SK-N-SH (cell line): Measurements from ENCODE around the gene PRSS38. TPM values are rescaled to one million over a fixed set of nuclear protein-coding genes. Genes with fewer than 3 reads are reported as not detected.

Experiments used
- CTCF ChIA-PET: fragments of 300-600, 350-600 bp; formaldehyde crosslinking; extraction: SDS; loops from one replicate; lab custom pipeline; 2021; lab: Yijun Ruan, JAX
- POLR2A ChIA-PET: fragments of 350-600 bp; sonication (Branson Sonifier 250); formaldehyde crosslinking; extraction: SDS; loops from one replicate; lab custom pipeline; 2020; ENCODE audit warnings: antibody characterized with exemption, inconsistent platforms; lab: Yijun Ruan, JAX
- DNase-seq: peaks from one replicate; pipeline ENCODE4 v3.0.0; 2012
- H2AFZ ChIP-seq: fragments of 200-600 bp; sonication (generic); 2 replicates; pipeline ENCODE4 v1.8.1; 2016; ENCODE audit warnings: antibody characterized with exemption, mild to moderate bottlenecking, low read depth
- H3F3A ChIP-seq: fragments of 200-600 bp; sonication (generic); replicated peaks from 2 replicates; pipeline ENCODE3; 2016; ENCODE audit warnings: antibody characterized with exemption, mild to moderate bottlenecking; ENCODE audit not compliant: insufficient read depth
- H3K27ac ChIP-seq, 2 experiments: fragments of 200-500 bp in 1 of 2; fragments of 200-600 bp in 1 of 2; sonication (Bioruptor generic) in 1 of 2; sonication (generic), shearing (Covaris generic) in 1 of 2; 2 replicates each; pipeline versions ENCODE4 v1.5.1 to v1.6.1; 2014 to 2016; ENCODE audit warnings: low read depth in 2 of 2, inconsistent platforms in 1 of 2, low read length in 1 of 2, mild to moderate bottlenecking in 1 of 2, mixed read lengths in 1 of 2
- H3K27me3 ChIP-seq: fragments of 200-600 bp; sonication (generic), shearing (Covaris generic); 2 replicates; pipeline ENCODE4 v1.6.1; 2016; ENCODE audit warnings: mixed run types; ENCODE audit not compliant: insufficient read depth
- H3K36me3 ChIP-seq, 2 experiments: fragments of 200-500 bp in 1 of 2; fragments of 200-600 bp in 1 of 2; sonication (Bioruptor generic) in 1 of 2; sonication (generic) in 1 of 2; replicated peaks in 1 of 2; 2 replicates each; pipeline versions ENCODE3 to v1.5.1; 2014 to 2016; ENCODE audit warnings: low read length in 1 of 2, mild to moderate bottlenecking in 1 of 2; ENCODE audit not compliant: insufficient read depth in 2 of 2, control insufficient read depth in 1 of 2
- H3K4me1 ChIP-seq, 2 experiments: fragments of 200-500 bp in 1 of 2; fragments of 200-600 bp in 1 of 2; sonication (Bioruptor generic) in 1 of 2; sonication (generic), shearing (Covaris generic) in 1 of 2; 2 replicates each; pipeline versions ENCODE4 v1.5.1 to v1.6.1; 2014 to 2016; ENCODE audit warnings: low read depth in 1 of 2, low read length in 1 of 2, mixed run types in 1 of 2; ENCODE audit not compliant: insufficient read depth in 2 of 2, control insufficient read depth in 1 of 2
- H3K4me2 ChIP-seq: fragments of 200-600 bp; sonication (generic), shearing (Covaris generic); 2 replicates; pipeline ENCODE4 v1.6.1; 2017; ENCODE audit warnings: mixed run types
- H3K4me3 ChIP-seq, 2 experiments: fragments of 200-500 bp in 1 of 2; fragments of 200-600 bp in 1 of 2; sonication (Bioruptor generic) in 1 of 2; sonication (generic), shearing (Covaris generic) in 1 of 2; 2 replicates each; pipeline versions ENCODE4 v1.5.1 to v1.8.1; 2014 to 2016; ENCODE audit warnings: low read depth in 2 of 2, inconsistent platforms in 1 of 2, low read length in 1 of 2, mild to moderate bottlenecking in 1 of 2, mixed read lengths in 1 of 2, moderate library complexity in 1 of 2
- H3K79me2 ChIP-seq: fragments of 200-600 bp; sonication (generic); 2 replicates; pipeline ENCODE4 v1.8.1; 2017; ENCODE audit warnings: mild to moderate bottlenecking; ENCODE audit not compliant: insufficient read depth
- H3K9ac ChIP-seq: fragments of 200-600 bp; sonication (generic); 2 replicates; pipeline ENCODE4 v1.6.1; 2017; ENCODE audit warnings: mixed run types
- H3K9me2 ChIP-seq: fragments of 200-600 bp; sonication (generic); 2 replicates; pipeline ENCODE4 v1.6.1; 2017; ENCODE audit warnings: mixed run types
- H3K9me3 ChIP-seq: fragments of 200-600 bp; sonication (generic); 2 replicates; pipeline ENCODE4 v1.6.1; 2017; ENCODE audit warnings: mixed run types, mild to moderate bottlenecking, moderate library complexity
- H4K20me1 ChIP-seq: fragments of 200-600 bp; sonication (generic); 2 replicates; pipeline ENCODE4 v1.6.1; 2017; ENCODE audit warnings: mild to moderate bottlenecking, mixed run types; ENCODE audit not compliant: insufficient read depth
- CHD2 ChIP-seq: fragments of 150-350 bp; IDR thresholded peaks from 2 replicates; pipeline ENCODE4 v1.6.1; 2018; ENCODE audit warnings: low read length; ENCODE audit not compliant: partially characterized antibody
- ELF1 ChIP-seq: IDR thresholded peaks from 2 replicates; pipeline ENCODE4 v1.4.0; 2012
- EZH2phosphoT487 ChIP-seq: fragments of 200-600 bp; sonication (generic); IDR thresholded peaks from 2 replicates; pipeline ENCODE4 v1.6.1; 2017; ENCODE audit warnings: low read depth, mixed run types, mild to moderate bottlenecking, antibody characterized with exemption, moderate library complexity, borderline replicate concordance
- FOXJ3 ChIP-seq: sonication (generic); formaldehyde crosslinking; IDR thresholded peaks from 2 replicates; pipeline ENCODE4 v1.5.1; 2020; ENCODE audit warnings: mild to moderate bottlenecking, missing genetic modification reagents
- FOXM1 ChIP-seq: IDR thresholded peaks from 2 replicates; pipeline ENCODE4 v1.4.0; 2012; ENCODE audit warnings: low read depth, mild to moderate bottlenecking
- MAX ChIP-seq: IDR thresholded peaks from 2 replicates; pipeline ENCODE4 v1.4.0; 2012; ENCODE audit warnings: low read depth
- MEF2A ChIP-seq: IDR thresholded peaks from 2 replicates; pipeline ENCODE4 v1.4.0; 2012; ENCODE audit warnings: low read depth, borderline replicate concordance
- NFIC ChIP-seq: IDR thresholded peaks from 2 replicates; pipeline ENCODE4 v1.4.0; 2012; ENCODE audit warnings: borderline replicate concordance
- RCOR1 ChIP-seq: fragments of 150-350 bp; IDR thresholded peaks from 2 replicates; pipeline ENCODE4 v1.6.1; 2017; ENCODE audit warnings: antibody characterized with exemption, low read length
- RFX5 ChIP-seq: IDR thresholded peaks from 2 replicates; pipeline ENCODE4 v1.6.1; 2012; ENCODE audit warnings: mild to moderate bottlenecking, improper control_type of control experiment, low read length
- SIN3A ChIP-seq: IDR thresholded peaks from 2 replicates; pipeline ENCODE4 v1.6.1; 2012; ENCODE audit warnings: low read depth, mild to moderate bottlenecking, low read length, moderate library complexity, borderline replicate concordance
- TEAD4 ChIP-seq: IDR thresholded peaks from 2 replicates; pipeline ENCODE4 v1.4.0; 2012; ENCODE audit warnings: mild to moderate bottlenecking, borderline replicate concordance; ENCODE audit not compliant: insufficient read depth
- USF1 ChIP-seq: IDR thresholded peaks from 2 replicates; pipeline ENCODE4 v1.4.0; 2012; ENCODE audit warnings: low read depth, borderline replicate concordance
- WGBS: methylation state at CpG from one replicate; pipeline ENCODE4 v1.1.6; 2017; ENCODE audit warnings: low lambda C conversion rate; 5-methylcytosine and 5-hydroxymethylcytosine counted together
- polyA plus RNA-seq, 3 experiments: library from polyadenylated mRNA; depleted of rRNA; stranded (reverse); fragments of >200 nt; gene quantifications; 2 replicates each; pipeline ENCODE4 v1.2.3, GENCODE V29; 2012
- TF ChIP-seq, protein P1 (sequence below): fragments of 150-350 bp; IDR thresholded peaks from 2 replicates; pipeline ENCODE4 v1.6.1; 2017; ENCODE audit warnings: antibody characterized with exemption, low read length, low read depth, borderline replicate concordance

The PRSS38 gene
- polyA plus RNA-seq, 1 of the 3 experiments (the other 2 are of a cell fraction), result not detected

DNA sequence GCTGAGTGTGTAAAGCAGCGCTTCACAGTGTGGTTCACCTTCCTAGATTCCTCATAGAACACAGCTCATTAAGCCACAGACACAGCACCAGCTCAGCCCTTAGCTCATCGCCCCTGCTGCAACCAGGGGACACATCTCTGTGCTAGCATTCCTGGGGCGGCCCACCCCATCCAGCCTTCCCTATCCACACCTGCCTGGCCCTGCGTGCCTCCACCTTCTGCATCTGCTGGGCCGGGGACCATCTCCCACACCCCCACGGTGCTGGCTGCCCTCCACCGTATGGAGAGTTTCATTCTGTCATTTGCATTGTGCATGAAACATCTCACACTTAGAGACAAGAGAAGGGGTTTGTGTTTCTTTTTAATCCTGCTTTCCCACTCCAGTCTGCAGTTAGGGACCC, 35.8 kb upstream of the PRSS38 start:
- H3K4me2 ChIP-seq, result no peak overlapping the region
- peaks cover 20% of the 10 kb centered on the region for H3F3A ChIP-seq
- H2AFZ ChIP-seq, result no peak overlapping the region
- H3K4me3 ChIP-seq, result no peak overlapping the region
- no peak for TF ChIP-seq FOXJ3 (CRISPR knock-in tag)
- TF ChIP-seq SIN3A, result no peak
- no peak for TF ChIP-seq MEF2A
- TF ChIP-seq RFX5, result no peak
- no peak for TF ChIP-seq FOXM1
- no peak for TF ChIP-seq MAX
- TF ChIP-seq ELF1, result no peak
- no peak for TF ChIP-seq CHD2
- TF ChIP-seq RCOR1, result no peak
- TF ChIP-seq NFIC, result no peak
- no peak for TF ChIP-seq USF1
- TF ChIP-seq, protein P1, sequence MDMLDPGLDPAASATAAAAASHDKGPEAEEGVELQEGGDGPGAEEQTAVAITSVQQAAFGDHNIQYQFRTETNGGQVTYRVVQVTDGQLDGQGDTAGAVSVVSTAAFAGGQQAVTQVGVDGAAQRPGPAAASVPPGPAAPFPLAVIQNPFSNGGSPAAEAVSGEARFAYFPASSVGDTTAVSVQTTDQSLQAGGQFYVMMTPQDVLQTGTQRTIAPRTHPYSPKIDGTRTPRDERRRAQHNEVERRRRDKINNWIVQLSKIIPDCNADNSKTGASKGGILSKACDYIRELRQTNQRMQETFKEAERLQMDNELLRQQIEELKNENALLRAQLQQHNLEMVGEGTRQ, result no peak
- DNase-seq, result no peak
- no peaks in the 10 kb centered on the region for H3K79me2 ChIP-seq
- H3K27me3 ChIP-seq, result no peaks in the 10 kb centered on the region
- H3K9me3 ChIP-seq, result no peaks in the 10 kb centered on the region
- H3K4me1 ChIP-seq, result peaks cover 3 to 16% of the 10 kb centered on the region in 2 experiments; a peak in 3 of 4 replicates
- H3K9me2 ChIP-seq, result no peaks in the 10 kb centered on the region
- H4K20me1 ChIP-seq, result no peaks in the 10 kb centered on the region
- 97% methylated on average over 6 of the region's 7 CpGs for WGBS
- no peak overlapping the region for H3K9ac ChIP-seq
- H3K27ac ChIP-seq, result no peak overlapping the region
- ChIA-PET CTCF (interaction anchor here (1.1 to 2.7 kb wide), 2 partner anchors 12 to 17 kb away, joined by 3 to 12 read pairs; no protein-coding TSS in a partner anchor), POLR2A (no interaction called here)
- H3K36me3 ChIP-seq, result peaks cover 0 to 25% of the 10 kb centered on the region in 2 experiments

GRCh38 chr1:227780101-227781044, 35.1 kb upstream of the PRSS38 start:
- WGBS, result 81% methylated on average over 12 of the region's 23 CpGs

More at GRCh38 chr1:227780101-227781044, 35.1 kb upstream of the PRSS38 start:
- ChIA-PET POLR2A (no interaction called here), CTCF (interaction anchor here (1.1 kb wide), 1 partner anchor 12 kb away, joined by 3 read pairs; no protein-coding TSS in a partner anchor)
- H3K4me2 ChIP-seq, result no peak overlapping the region
- H3K4me1 ChIP-seq, result peaks cover 3 to 15% of the 10 kb centered on the region in 2 experiments; a peak in 3 of 4 replicates
- H3K79me2 ChIP-seq, result no peaks in the 10 kb centered on the region
- H2AFZ ChIP-seq, result no peak overlapping the region
- H3K9ac ChIP-seq, result no peak overlapping the region
- no peaks in the 10 kb centered on the region for H3K9me2 ChIP-seq
- H3F3A ChIP-seq, result peaks cover 20% of the 10 kb centered on the region
- TF ChIP-seq NFIC (no peak), MAX (no peak), TEAD4 (no peak), EZH2phosphoT487 (no peak)
- no peaks in the 10 kb centered on the region for H3K9me3 ChIP-seq
- H3K4me3 ChIP-seq, result no peak overlapping the region
- peaks cover 0 to 20% of the 10 kb centered on the region in 2 experiments for H3K36me3 ChIP-seq
- H4K20me1 ChIP-seq, result no peaks in the 10 kb centered on the region
- no peaks in the 10 kb centered on the region for H3K27me3 ChIP-seq
- no peak for DNase-seq
- no peak overlapping the region for H3K27ac ChIP-seq
